ENCODE results near the gene CTNNBL1.

GRCh38 chr20:37895166-37895565 lies 201.3 kb downstream of the CTNNBL1 start:
- TF ChIP-seq EZH2 (IDR thresholded peaks at IDR 0.05): no peak
- TF ChIP-seq POLR2AphosphoS5 (IDR thresholded peaks at IDR 0.05; ENCODE audit: borderline replicate concordance, low read depth, low read length): no peak
